Glutamatergic neuron (in vitro differentiated cells): ENCODE data around the gene TOM1. TPM values are rescaled to one million over a fixed set of nuclear protein-coding genes. Genes with fewer than 3 reads are reported as not detected.

ENCODE experiments used
- DNase-seq: peaks from one replicate; pipeline ENCODE4 v3.0.0; 2022
- H3K27ac Mint-ChIP-seq: one replicate; pipeline ENCODE4 v1.8.0; 2020; ENCODE audit warnings: mild to moderate bottlenecking, mixed read lengths, inconsistent platforms; ENCODE audit not compliant: unreplicated experiment
- H3K27me3 Mint-ChIP-seq: one replicate; pipeline ENCODE4 v1.8.0; 2020; ENCODE audit warnings: mild to moderate bottlenecking, moderate library complexity, mixed read lengths, inconsistent platforms; ENCODE audit not compliant: unreplicated experiment
- H3K36me3 Mint-ChIP-seq: one replicate; pipeline ENCODE4 v1.8.0; 2020; ENCODE audit warnings: mild to moderate bottlenecking, mixed read lengths, inconsistent platforms; ENCODE audit not compliant: unreplicated experiment
- H3K4me1 Mint-ChIP-seq: one replicate; pipeline ENCODE4 v1.8.0; 2020; ENCODE audit warnings: mild to moderate bottlenecking, low read depth, mixed read lengths, inconsistent platforms; ENCODE audit not compliant: unreplicated experiment
- H3K4me3 Mint-ChIP-seq: one replicate; pipeline ENCODE4 v1.8.0; 2020; ENCODE audit warnings: mild to moderate bottlenecking, mixed read lengths, inconsistent platforms; ENCODE audit not compliant: unreplicated experiment
- H3K9me3 Mint-ChIP-seq: one replicate; pipeline ENCODE4 v1.8.0; 2020; ENCODE audit warnings: mild to moderate bottlenecking, moderate library complexity, mixed read lengths, inconsistent platforms; ENCODE audit not compliant: unreplicated experiment
- CTCF ChIP-seq: fragments of 200-600 bp; sonication (generic); IDR thresholded peaks from one replicate; pipeline ENCODE4 v1.5.0; 2021; ENCODE audit not compliant: partially characterized antibody, unreplicated experiment
- total RNA-seq: library from RNA; stranded (reverse); fragmentation: NEBNext Ultra II Directional; extraction: Animal tissue kit (Norgen Biotek cat#: 25700); gene quantifications from one replicate; pipeline ENCODE4 v1.2.1, GENCODE V29; 2021; ENCODE audit not compliant: unreplicated experiment

TOM1 gene
- total RNA-seq, 1 donor from 2014 or later = 40.6 TPM

GRCh38 chr22:35384975-35385588 is 85.4 kb downstream of the TOM1 start:
- no peak for DNase-seq
- Mint-ChIP-seq H3K27me3 (peaks cover 2% of the 10 kb centered on the region), H3K4me3 (no peak overlapping the region), H3K27ac (no peak overlapping the region), H3K36me3 (no peaks in the 10 kb centered on the region), H3K9me3 (peaks cover 4% of the 10 kb centered on the region), H3K4me1 (peaks cover 9% of the 10 kb centered on the region)
- TF ChIP-seq CTCF = no peak

GRCh38 chr22:35386670-35387288 is 87.1 kb downstream of the TOM1 start:
- Mint-ChIP-seq H3K27ac (no peak overlapping the region), H3K4me3 (no peak overlapping the region), H3K27me3 (peaks cover 2% of the 10 kb centered on the region), H3K4me1 (peaks cover 3% of the 10 kb centered on the region), H3K9me3 (no peaks in the 10 kb centered on the region), H3K36me3 (no peaks in the 10 kb centered on the region)
- no peak for TF ChIP-seq CTCF
- no peak for DNase-seq

GRCh38 chr22:35390933-35391332 is 91.2 kb downstream of the TOM1 start:
- H3K27me3 Mint-ChIP-seq = peaks cover 2% of the 10 kb centered on the region
- DNase-seq = no peak
- no peak overlapping the region for H3K4me3 Mint-ChIP-seq
- no peak for TF ChIP-seq CTCF
- H3K4me1 Mint-ChIP-seq = no peaks in the 10 kb centered on the region
- no peaks in the 10 kb centered on the region for H3K36me3 Mint-ChIP-seq
- no peaks in the 10 kb centered on the region for H3K9me3 Mint-ChIP-seq
- H3K27ac Mint-ChIP-seq = no peak overlapping the region

- H3K4me1 Mint-ChIP-seq = no peaks in the 10 kb centered on the region
- H3K9me3 Mint-ChIP-seq = no peaks in the 10 kb centered on the region
- no peak overlapping the region for H3K27ac Mint-ChIP-seq
- no peaks in the 10 kb centered on the region for H3K36me3 Mint-ChIP-seq
- no peak for DNase-seq
- no peak overlapping the region for H3K4me3 Mint-ChIP-seq
- H3K27me3 Mint-ChIP-seq = peaks cover 2% of the 10 kb centered on the region
- TF ChIP-seq CTCF = no peak
Observed at GRCh38 chr22:35392357-35392756, 92.7 kb downstream of the TOM1 start.

GRCh38 chr22:35393116-35394010 is 93.7 kb downstream of the TOM1 start:
- no peaks in the 10 kb centered on the region for H3K9me3 Mint-ChIP-seq
- H3K36me3 Mint-ChIP-seq = no peaks in the 10 kb centered on the region
- no peak overlapping the region for H3K27ac Mint-ChIP-seq
- H3K4me3 Mint-ChIP-seq = no peak overlapping the region
- no peak for TF ChIP-seq CTCF
- DNase-seq = no peak
- H3K4me1 Mint-ChIP-seq = no peaks in the 10 kb centered on the region
- H3K27me3 Mint-ChIP-seq = peaks cover 2% of the 10 kb centered on the region
